HepG2 (cell line): ENCODE results near the gene CCDC183. TPM values are rescaled to one million over a fixed set of nuclear protein-coding genes. Genes with fewer than 3 reads are reported as not detected.
"Not testable (repeated sequence)": the region's sequence is repeated elsewhere in the genome, so short reads cannot be mapped to it uniquely, and the experiment has no call there.

ENCODE experiments used
- ATAC-seq: fragments of 200-7000 bp; cut with Tn5 transposase; 3 replicates; pipeline ENCODE4 v1.9.1; 2020; ENCODE audit warnings: mild to moderate bottlenecking, moderate library complexity
- BruUV-seq: library from RNA; stranded (reverse); fragments of 400-500 nt; replicated peaks from 2 replicates; lab custom pipeline; 2021; lab: Mats Ljungman, UMichigan
- CTCF ChIA-PET: fragments of 300-600 bp; formaldehyde crosslinking; extraction: SDS; loops from one replicate; lab custom pipeline; 2021; ENCODE audit warnings: low total read pairs, inconsistent platforms, low intra/inter-chr PET ratio; lab: Yijun Ruan, JAX
- POLR2A ChIA-PET: fragments of 350-600 bp; sonication (Branson Sonifier 250); formaldehyde crosslinking; loops from one replicate; lab custom pipeline; 2020; ENCODE audit warnings: antibody characterized with exemption, inconsistent platforms; lab: Yijun Ruan, JAX
- DNase-seq: peaks from one replicate; pipeline ENCODE4 v3.0.0-alpha.2; 2015; ENCODE audit warnings: low spot score
- FAIRE-seq: peaks from 3 replicates; lab custom pipeline; 2011; peaks lifted over from hg19 to GRCh38; lab: Jason Lieb, UNC
- H2AFZ ChIP-seq: one replicate; pipeline ENCODE4 v1.6.1; 2011; ENCODE audit warnings: low read length, inconsistent platforms
- H3K27ac ChIP-seq: fragments of 300-600 bp; 3 replicates; pipeline ENCODE4 v1.8.0; 2011; ENCODE audit warnings: mixed run types, mild to moderate bottlenecking, mixed read lengths, low read length, inconsistent platforms; ENCODE audit not compliant: insufficient read depth; ENCODE audit errors: extremely low read length
- H3K27me3 ChIP-seq, 2 experiments: fragments of 200-600 bp in 1 of 2; 2 replicates in 1 of 2; 3 replicates in 1 of 2; pipeline versions ENCODE4 v1.6.0 to v1.8.0; 2011; ENCODE audit warnings: low read length in 2 of 2, mild to moderate bottlenecking in 2 of 2, moderate library complexity in 2 of 2, inconsistent platforms in 1 of 2; ENCODE audit not compliant: insufficient read depth in 2 of 2, control insufficient read depth in 1 of 2
- H3K36me3 ChIP-seq, 2 experiments: fragments of 200-600 bp in 1 of 2; replicated peaks in 1 of 2; 2 replicates in 1 of 2; 3 replicates in 1 of 2; pipeline versions ENCODE4 v1.5.1 to v1.8.0; 2011; ENCODE audit warnings: low read length in 2 of 2, inconsistent platforms in 1 of 2; ENCODE audit not compliant: insufficient read depth in 2 of 2, control insufficient read depth in 1 of 2
- H3K4me1 ChIP-seq: 2 replicates; pipeline ENCODE4 v1.5.1; 2012; ENCODE audit warnings: low read length, inconsistent platforms; ENCODE audit not compliant: insufficient read depth
- H3K4me2 ChIP-seq: 2 replicates; pipeline ENCODE4 v1.6.0; 2011; ENCODE audit warnings: low read depth, low read length, inconsistent platforms
- H3K4me3 ChIP-seq, 3 experiments: fragments of 200-600 bp in 1 of 3; sonication (generic), shearing (Covaris generic) in 1 of 3; replicated peaks in 1 of 3; 2 replicates each; pipeline ENCODE4 v1.5.1; 2011 to 2016; ENCODE audit warnings: low read length in 3 of 3, inconsistent platforms in 2 of 3, low read depth in 2 of 3, mild to moderate bottlenecking in 2 of 3, control low read depth in 1 of 3, mixed read lengths in 1 of 3; ENCODE audit not compliant: insufficient read depth in 1 of 3
- H3K79me2 ChIP-seq: one replicate; pipeline ENCODE4 v1.6.1; 2011; ENCODE audit warnings: low read length, inconsistent platforms; ENCODE audit not compliant: insufficient read depth
- H3K9ac ChIP-seq: 2 replicates; pipeline ENCODE4 v1.6.0; 2011; ENCODE audit warnings: mild to moderate bottlenecking, low read depth, low read length, inconsistent platforms; ENCODE audit not compliant: insufficient read depth
- H3K9me3 ChIP-seq: 2 replicates; pipeline ENCODE4 v1.5.1; 2012; ENCODE audit warnings: mild to moderate bottlenecking, low read length
- H4K20me1 ChIP-seq: 2 replicates; pipeline ENCODE4 v1.6.0; 2011; ENCODE audit warnings: inconsistent platforms, mild to moderate bottlenecking, low read length, moderate library complexity; ENCODE audit not compliant: insufficient read depth
- AGO1 ChIP-seq: fragments of 200-400 bp; formaldehyde crosslinking; IDR thresholded peaks from 2 replicates; pipeline ENCODE4 v1.6.1; 2017; ENCODE audit warnings: mild to moderate bottlenecking, low read depth, low read length, moderate library complexity; ENCODE audit not compliant: poor library complexity, severe bottlenecking
- AKAP8 ChIP-seq: sonication (generic); formaldehyde crosslinking; IDR thresholded peaks from 2 replicates; pipeline ENCODE4 v1.5.1; 2020; ENCODE audit warnings: mild to moderate bottlenecking, missing genetic modification reagents
- ARHGAP35 ChIP-seq: sonication (generic); formaldehyde crosslinking; IDR thresholded peaks from 2 replicates; pipeline ENCODE4 v1.9.0; 2022; ENCODE audit warnings: mild to moderate bottlenecking, inconsistent platforms, moderate library complexity, missing genetic modification reagents, borderline replicate concordance
- CBX5 ChIP-seq: sonication (generic); formaldehyde crosslinking; IDR thresholded peaks from 2 replicates; pipeline ENCODE4 v1.4.0; 2020; ENCODE audit warnings: missing genetic modification reagents, borderline replicate concordance
- NRL ChIP-seq: sonication (generic); formaldehyde crosslinking; IDR thresholded peaks from 2 replicates; pipeline ENCODE4 v1.5.0; 2020; ENCODE audit warnings: missing genetic modification reagents, mild to moderate bottlenecking, moderate library complexity, borderline replicate concordance
- SIN3A ChIP-seq: IDR thresholded peaks from 2 replicates; pipeline ENCODE4 v1.6.1; 2011; ENCODE audit warnings: low read depth, mild to moderate bottlenecking, control low read depth, low read length, borderline replicate concordance
- ZFY ChIP-seq: sonication (generic); formaldehyde crosslinking; IDR thresholded peaks from 2 replicates; pipeline ENCODE4 v1.4.0; 2020; ENCODE audit warnings: missing genetic modification reagents
- ZNF510 ChIP-seq: sonication (generic); formaldehyde crosslinking; IDR thresholded peaks from 2 replicates; pipeline ENCODE4 v1.4.0; 2020; ENCODE audit warnings: low read depth, mild to moderate bottlenecking, missing genetic modification reagents
- ZNF563 ChIP-seq: sonication (generic); formaldehyde crosslinking; IDR thresholded peaks from 2 replicates; pipeline ENCODE4 v1.8.0; 2022; ENCODE audit warnings: mild to moderate bottlenecking, moderate library complexity, missing genetic modification reagents
- ZNF564 ChIP-seq: sonication (generic); formaldehyde crosslinking; IDR thresholded peaks from 2 replicates; pipeline ENCODE4 v1.8.1; 2023; ENCODE audit warnings: mild to moderate bottlenecking, missing genetic modification reagents
- ZNF83 ChIP-seq: sonication (generic); formaldehyde crosslinking; IDR thresholded peaks from 2 replicates; pipeline ENCODE4 v1.4.0; 2020; ENCODE audit warnings: missing genetic modification reagents, mild to moderate bottlenecking, borderline replicate concordance
- WGBS: methylation state at CpG from one replicate; pipeline ENCODE4 v1.1.6; 2017; ENCODE audit warnings: low lambda C conversion rate; 5-methylcytosine and 5-hydroxymethylcytosine counted together
- in situ Hi-C: cut with HindIII; loops from 2 replicates; pipeline ENCODE4 v1.10.0; 2017; ENCODE audit warnings: low pct_unique_long_range_greater_than_20kb; ENCODE audit not compliant: extremely low pct_ligation_motif_present
- intact Hi-C: fragments of 100-400 bp; cut with micrococcal nuclease; formaldehyde crosslinking; loops from one replicate; pipeline ENCODE4 v1.10.0; 2022; ENCODE audit not compliant: unreplicated experiment
- polyA plus RNA-seq, 8 experiments: library from polyadenylated mRNA; depleted of rRNA in 3 of 8; stranded (reverse) in 7 of 8; unstranded in 1 of 8; fragments of >200 nt; fragmentation: Illumina TruSeq in 4 of 8; extraction: Trizol in 4 of 8; gene quantifications; 2 replicates each; pipeline versions ENCODE4 v1.2.1 to v1.2.3, GENCODE V29; 2011 to 2016; ENCODE audit warnings: low read depth in 4 of 8, missing spikeins in 1 of 8, mixed read lengths in 1 of 8; ENCODE audit not compliant: insufficient read depth in 1 of 8
- total RNA-seq, 5 experiments: library from RNA; depleted of rRNA; stranded (reverse); fragments of >200 nt; fragmentation: Illumina TruSeq; extraction: Trizol; gene quantifications; 2 replicates each; pipeline ENCODE4 v1.2.3, GENCODE V29; 2016; ENCODE audit warnings: low read depth in 1 of 5
- TF ChIP-seq, protein P1 (sequence below): sonication (generic); formaldehyde crosslinking; IDR thresholded peaks from 2 replicates; pipeline ENCODE4 v1.9.0; 2022; ENCODE audit warnings: missing genetic modification reagents, mild to moderate bottlenecking, borderline replicate concordance
- TF ChIP-seq, protein P2 (sequence below): sonication (generic); formaldehyde crosslinking; IDR thresholded peaks from 2 replicates; pipeline ENCODE4 v1.5.0; 2020; ENCODE audit warnings: missing genetic modification reagents
- TF ChIP-seq, protein P3 (sequence below): sonication (generic); formaldehyde crosslinking; IDR thresholded peaks from 2 replicates; pipeline ENCODE4 v1.5.1; 2020; ENCODE audit warnings: mild to moderate bottlenecking, moderate library complexity, missing genetic modification reagents

CCDC183 gene
- total and polyA plus RNA-seq, 2 of the 13 experiments (the other 11 are each of a cell fraction or from before 2014, with no cell fraction given) = 5.0 to 66.4 TPM

DNA sequence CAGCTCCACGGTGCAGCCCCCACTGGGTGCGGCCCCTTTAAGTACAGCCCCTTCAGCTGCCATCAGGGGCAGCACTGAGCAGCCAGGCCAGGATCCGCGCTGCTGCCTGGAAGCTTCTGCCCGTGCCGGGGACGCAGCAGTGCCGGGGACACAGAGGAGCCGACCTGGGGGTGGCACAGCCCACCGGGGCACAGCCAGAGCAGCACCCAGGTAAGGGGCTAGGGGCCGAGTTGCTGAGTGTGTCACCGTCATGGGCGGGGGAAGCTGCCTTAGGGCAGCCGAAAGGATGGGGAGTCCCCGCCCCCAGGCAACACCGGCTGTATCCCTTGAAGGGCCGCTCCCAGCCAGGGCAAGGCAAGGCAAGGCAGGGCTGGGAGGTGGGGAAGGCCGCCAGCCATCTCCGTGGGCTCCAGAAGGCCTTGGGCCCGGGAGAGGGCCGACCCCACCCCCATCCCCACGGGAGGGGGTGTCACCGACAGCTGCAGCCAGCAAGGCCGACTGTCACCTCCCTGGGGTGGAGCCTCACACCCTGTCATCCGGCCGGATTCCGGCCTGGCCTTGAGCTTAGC lies 46.3 kb downstream of the CCDC183 start, which contains the start of gene AJM1 (continued):
- TF ChIP-seq CBX5 = 0 out of 2 replicates have a peak, but pooled peaks have one; percentile 35
- TF ChIP-seq, protein P1, sequence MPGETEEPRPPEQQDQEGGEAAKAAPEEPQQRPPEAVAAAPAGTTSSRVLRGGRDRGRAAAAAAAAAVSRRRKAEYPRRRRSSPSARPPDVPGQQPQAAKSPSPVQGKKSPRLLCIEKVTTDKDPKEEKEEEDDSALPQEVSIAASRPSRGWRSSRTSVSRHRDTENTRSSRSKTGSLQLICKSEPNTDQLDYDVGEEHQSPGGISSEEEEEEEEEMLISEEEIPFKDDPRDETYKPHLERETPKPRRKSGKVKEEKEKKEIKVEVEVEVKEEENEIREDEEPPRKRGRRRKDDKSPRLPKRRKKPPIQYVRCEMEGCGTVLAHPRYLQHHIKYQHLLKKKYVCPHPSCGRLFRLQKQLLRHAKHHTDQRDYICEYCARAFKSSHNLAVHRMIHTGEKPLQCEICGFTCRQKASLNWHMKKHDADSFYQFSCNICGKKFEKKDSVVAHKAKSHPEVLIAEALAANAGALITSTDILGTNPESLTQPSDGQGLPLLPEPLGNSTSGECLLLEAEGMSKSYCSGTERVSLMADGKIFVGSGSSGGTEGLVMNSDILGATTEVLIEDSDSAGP (CRISPR knock-in tag) = peak; percentile 100
- peak; percentile 58; the same call in 1 of the 2 replicates for TF ChIP-seq ZNF510
- TF ChIP-seq NRL = peak; percentile 86; the same call in 1 of the 2 replicates
- TF ChIP-seq ZFY (CRISPR knock-in tag) = peak; percentile 60
- TF ChIP-seq ZNF83 (CRISPR knock-in tag) = 0 out of 2 replicates have a peak, but pooled peaks have one; percentile 69

DNA sequence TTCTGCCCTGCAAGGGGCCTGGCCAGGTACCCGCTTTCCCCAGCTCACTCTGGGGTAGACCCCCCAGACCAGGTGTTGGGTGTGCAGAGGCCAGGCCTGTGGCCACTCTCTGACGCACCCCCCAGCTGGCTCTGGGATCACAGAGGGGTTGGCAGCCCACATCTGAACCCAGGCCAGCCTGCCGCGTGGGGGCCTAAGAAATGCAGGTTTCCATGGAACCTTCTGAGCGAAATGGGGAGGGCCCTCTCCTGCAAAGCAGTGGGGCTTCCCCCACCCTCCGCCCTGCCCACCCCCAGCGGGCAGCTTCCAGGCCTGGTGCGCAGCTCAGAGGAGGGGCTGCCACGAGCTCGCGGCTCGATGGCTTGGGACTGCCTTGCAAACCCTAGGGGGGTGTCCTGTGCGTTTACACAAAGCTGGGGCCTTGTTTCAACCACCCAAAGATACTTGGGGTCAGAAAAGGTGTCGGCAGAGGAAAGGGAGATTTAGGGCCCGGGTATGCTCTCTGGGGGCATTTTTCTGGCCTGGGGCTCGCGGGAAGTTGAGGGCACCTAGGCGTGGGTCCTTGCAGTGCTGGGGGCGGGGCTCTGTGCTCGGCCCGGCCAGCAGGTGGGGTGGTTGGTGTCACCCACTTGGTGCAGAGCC lies 47.1 kb downstream of the CCDC183 start:
- CTCF ChIA-PET, FAIRE-seq: not testable (repeated sequence)
- peak; percentile 9 for ATAC-seq
- peak; percentile 42 for TF ChIP-seq AGO1
- TF ChIP-seq, protein P2, sequence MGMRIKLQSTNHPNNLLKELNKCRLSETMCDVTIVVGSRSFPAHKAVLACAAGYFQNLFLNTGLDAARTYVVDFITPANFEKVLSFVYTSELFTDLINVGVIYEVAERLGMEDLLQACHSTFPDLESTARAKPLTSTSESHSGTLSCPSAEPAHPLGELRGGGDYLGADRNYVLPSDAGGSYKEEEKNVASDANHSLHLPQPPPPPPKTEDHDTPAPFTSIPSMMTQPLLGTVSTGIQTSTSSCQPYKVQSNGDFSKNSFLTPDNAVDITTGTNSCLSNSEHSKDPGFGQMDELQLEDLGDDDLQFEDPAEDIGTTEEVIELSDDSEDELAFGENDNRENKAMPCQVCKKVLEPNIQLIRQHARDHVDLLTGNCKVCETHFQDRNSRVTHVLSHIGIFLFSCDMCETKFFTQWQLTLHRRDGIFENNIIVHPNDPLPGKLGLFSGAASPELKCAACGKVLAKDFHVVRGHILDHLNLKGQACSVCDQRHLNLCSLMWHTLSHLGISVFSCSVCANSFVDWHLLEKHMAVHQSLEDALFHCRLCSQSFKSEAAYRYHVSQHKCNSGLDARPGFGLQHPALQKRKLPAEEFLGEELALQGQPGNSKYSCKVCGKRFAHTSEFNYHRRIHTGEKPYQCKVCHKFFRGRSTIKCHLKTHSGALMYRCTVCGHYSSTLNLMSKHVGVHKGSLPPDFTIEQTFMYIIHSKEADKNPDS = 0 out of 2 replicates have a peak, but pooled peaks have one; percentile 19
- 0 out of 2 replicates have a peak, but pooled peaks have one; percentile 23 for TF ChIP-seq ZNF564 (CRISPR knock-in tag)
- 0 out of 2 replicates have a peak, but pooled peaks have one; percentile 6 for TF ChIP-seq ZNF510
- 0 out of 2 replicates have a peak, but pooled peaks have one; percentile 0 for TF ChIP-seq NRL
- TF ChIP-seq ZNF563 = peak; percentile 37; the same call in 1 of the 2 replicates
- TF ChIP-seq AKAP8 = peak; percentile 99; the same call in 1 of the 2 replicates
- TF ChIP-seq ARHGAP35 (CRISPR knock-in tag) = 0 out of 2 replicates have a peak, but pooled peaks have one; percentile 50
- TF ChIP-seq, protein P3, sequence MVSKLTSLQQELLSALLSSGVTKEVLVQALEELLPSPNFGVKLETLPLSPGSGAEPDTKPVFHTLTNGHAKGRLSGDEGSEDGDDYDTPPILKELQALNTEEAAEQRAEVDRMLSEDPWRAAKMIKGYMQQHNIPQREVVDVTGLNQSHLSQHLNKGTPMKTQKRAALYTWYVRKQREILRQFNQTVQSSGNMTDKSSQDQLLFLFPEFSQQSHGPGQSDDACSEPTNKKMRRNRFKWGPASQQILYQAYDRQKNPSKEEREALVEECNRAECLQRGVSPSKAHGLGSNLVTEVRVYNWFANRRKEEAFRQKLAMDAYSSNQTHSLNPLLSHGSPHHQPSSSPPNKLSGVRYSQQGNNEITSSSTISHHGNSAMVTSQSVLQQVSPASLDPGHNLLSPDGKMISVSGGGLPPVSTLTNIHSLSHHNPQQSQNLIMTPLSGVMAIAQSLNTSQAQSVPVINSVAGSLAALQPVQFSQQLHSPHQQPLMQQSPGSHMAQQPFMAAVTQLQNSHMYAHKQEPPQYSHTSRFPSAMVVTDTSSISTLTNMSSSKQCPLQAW (CRISPR knock-in tag) = 0 out of 2 replicates have a peak, but pooled peaks have one; percentile 38
- TF ChIP-seq SIN3A = 0 out of 2 replicates have a peak, but pooled peaks have one; percentile 29

More for the DNA sequence above, 47.1 kb downstream of the CCDC183 start:
- H3K27ac ChIP-seq = peak overlapping the region; percentile 63
- H4K20me1 ChIP-seq, H3K79me2 ChIP-seq, DNase-seq, H3K36me3 ChIP-seq, BruUV-seq, H3K9me3 ChIP-seq, intact Hi-C loops, H3K27me3 ChIP-seq, H2AFZ ChIP-seq: not testable (repeated sequence)
- H3K4me2 ChIP-seq = peak overlapping the region; percentile 77
- peak overlapping the region; percentile 47; the same call in 1 of the 2 replicates for H3K9ac ChIP-seq
- in situ Hi-C loops = loop anchor here (10.0 kb wide), 1 partner anchor 192 kb away; the partner anchor contains the start of gene FUT7
- POLR2A ChIA-PET = interaction anchor here (1.2 to 2.3 kb wide), 4 partner anchors 15 to 41 kb away, joined by 3 to 7 read pairs (median 6); partner anchors contain the start of gene EDF1
- 0% methylated on average over 3 of the region's 21 CpGs for WGBS
- H3K4me3 ChIP-seq = peak overlapping the region; percentile 45 to 61 (median 58); a peak in 4 of 6 replicates
- peaks cover 41% of the 10 kb centered on the region for H3K4me1 ChIP-seq
